Measurements from ENCODE around the gene VOPP1. TPM values are rescaled to one million over a fixed set of nuclear protein-coding genes. Genes with fewer than 3 reads are reported as not detected.

VOPP1 gene
- polyA plus RNA-seq, 3 donors from 2014 or later, result 54.0 to 119 (median 57.9) TPM

GRCh38 chr7:55467047-55467593, 105.2 kb downstream of the VOPP1 start:
- H3K4me3 Mint-ChIP-seq, result no peak overlapping the region
- H3K4me1 Mint-ChIP-seq, result peaks cover 29 to 41% of the 10 kb centered on the region in 2 donors
- H3K27ac Mint-ChIP-seq, result peak overlapping the region in 2 of 6 donors; percentile 12 to 40

GRCh38 chr7:55465691-55466090, 106.6 kb downstream of the VOPP1 start:
- peaks cover 0 to 12% (median 6%) of the 10 kb centered on the region in 6 donors for H3K9me3 Mint-ChIP-seq
- peaks cover 31 to 47% of the 10 kb centered on the region in 2 donors for H3K4me1 Mint-ChIP-seq
- H3K27me3 Mint-ChIP-seq (ENCODE audit: low read depth in 3 of 3), result peaks cover 0 to 2% (median 2%) of the 10 kb centered on the region in 3 donors
- H3K36me3 Mint-ChIP-seq, result peaks cover 33 to 52% (median 35%) of the 10 kb centered on the region in 3 donors
- H3K27ac Mint-ChIP-seq, result peak overlapping the region in 2 of 6 donors; percentile 15 to 45
- H3K4me3 Mint-ChIP-seq, result no peak overlapping the region
- DNase-seq, result no peak

More at GRCh38 chr7:55467047-55467593, 105.2 kb downstream of the VOPP1 start:
- no peak for DNase-seq
- Mint-ChIP-seq H3K27me3 (ENCODE audit: low read depth in 3 of 3) (peaks cover 0 to 2% (median 2%) of the 10 kb centered on the region in 3 donors), H3K9me3 (peaks cover 0 to 3% (median 2%) of the 10 kb centered on the region in 6 donors), H3K36me3 (peaks cover 29 to 51% (median 31%) of the 10 kb centered on the region in 3 donors)

- peaks cover 2 to 19% (median 11%) of the 10 kb centered on the region in 6 donors for H3K9me3 Mint-ChIP-seq
- no peak for DNase-seq
- H3K27ac Mint-ChIP-seq, result peak overlapping the region in 1 of 6 donors; percentile 30
- no peak overlapping the region for H3K4me3 Mint-ChIP-seq
- peaks cover 0 to 2% (median 0%) of the 10 kb centered on the region in 3 donors for H3K27me3 Mint-ChIP-seq (ENCODE audit: low read depth in 3 of 3)
- H3K4me1 Mint-ChIP-seq, result peaks cover 22 to 39% of the 10 kb centered on the region in 2 donors
- H3K36me3 Mint-ChIP-seq, result peaks cover 40 to 51% (median 44%) of the 10 kb centered on the region in 3 donors
Observed at GRCh38 chr7:55464422-55464821, 107.9 kb downstream of the VOPP1 start.

GRCh38 chr7:55463686-55464262, 108.5 kb downstream of the VOPP1 start:
- H3K4me3 Mint-ChIP-seq, result no peak overlapping the region
- H3K27ac Mint-ChIP-seq, result no peak overlapping the region
- DNase-seq, result no peak
- H3K4me1 Mint-ChIP-seq, result peaks cover 18 to 38% of the 10 kb centered on the region in 2 donors
- H3K36me3 Mint-ChIP-seq, result peaks cover 44 to 53% (median 50%) of the 10 kb centered on the region in 3 donors
- H3K27me3 Mint-ChIP-seq (ENCODE audit: low read depth in 3 of 3), result peaks cover 0 to 2% (median 0%) of the 10 kb centered on the region in 3 donors
- H3K9me3 Mint-ChIP-seq, result peaks cover 6 to 25% (median 18%) of the 10 kb centered on the region in 6 donors

GRCh38 chr7:55458351-55458750, 114.0 kb downstream of the VOPP1 start:
- Mint-ChIP-seq H3K36me3 (peaks cover 22 to 24% (median 24%) of the 10 kb centered on the region in 3 donors), H3K4me3 (no peak overlapping the region), H3K27ac (no peak overlapping the region), H3K27me3 (ENCODE audit: low read depth in 3 of 3) (peaks cover 0 to 2% (median 2%) of the 10 kb centered on the region in 3 donors), H3K4me1 (peaks cover 18 to 82% of the 10 kb centered on the region in 2 donors), H3K9me3 (peaks cover 11 to 34% (median 22%) of the 10 kb centered on the region in 6 donors)
- DNase-seq, result no peak

GRCh38 chr7:55457801-55458200, 114.5 kb downstream of the VOPP1 start:
- DNase-seq, result no peak
- no peak overlapping the region for H3K4me3 Mint-ChIP-seq
- H3K4me1 Mint-ChIP-seq, result peaks cover 15 to 81% of the 10 kb centered on the region in 2 donors
- H3K9me3 Mint-ChIP-seq, result peaks cover 11 to 34% (median 22%) of the 10 kb centered on the region in 6 donors
- peaks cover 0 to 2% (median 2%) of the 10 kb centered on the region in 3 donors for H3K27me3 Mint-ChIP-seq (ENCODE audit: low read depth in 3 of 3)
- H3K36me3 Mint-ChIP-seq, result peaks cover 18 to 24% (median 18%) of the 10 kb centered on the region in 3 donors
- H3K27ac Mint-ChIP-seq, result no peak overlapping the region

- peaks cover 3 to 13% (median 7%) of the 10 kb centered on the region in 3 donors for H3K36me3 Mint-ChIP-seq
- peaks cover 11 to 55% of the 10 kb centered on the region in 2 donors for H3K4me1 Mint-ChIP-seq
- peak overlapping the region in 3 of 6 donors; percentile 1 to 49 (median 11) for H3K27ac Mint-ChIP-seq
Observed at GRCh38 chr7:55452971-55453370, 119.3 kb downstream of the VOPP1 start.

GRCh38 chr7:55449992-55450535, 122.2 kb downstream of the VOPP1 start:
- H3K36me3 Mint-ChIP-seq, result peaks cover 3 to 14% (median 7%) of the 10 kb centered on the region in 3 donors
- H3K9me3 Mint-ChIP-seq, result peaks cover 0 to 2% (median 0%) of the 10 kb centered on the region in 6 donors
- peaks cover 4 to 34% of the 10 kb centered on the region in 2 donors for H3K4me1 Mint-ChIP-seq
- no peak overlapping the region for H3K27ac Mint-ChIP-seq
- H3K27me3 Mint-ChIP-seq (ENCODE audit: low read depth in 3 of 3), result peaks cover 0 to 4% (median 2%) of the 10 kb centered on the region in 3 donors
- DNase-seq, result no peak
- no peak overlapping the region for H3K4me3 Mint-ChIP-seq

More at GRCh38 chr7:55452971-55453370, 119.3 kb downstream of the VOPP1 start:
- H3K27me3 Mint-ChIP-seq (ENCODE audit: low read depth in 3 of 3), result peaks cover 2% of the 10 kb centered on the region in 3 donors
- H3K4me3 Mint-ChIP-seq, result no peak overlapping the region
- peaks cover 0 to 10% (median 2%) of the 10 kb centered on the region in 6 donors for H3K9me3 Mint-ChIP-seq
- DNase-seq, result no peak

GRCh38 chr7:55449205-55449991, 122.9 kb downstream of the VOPP1 start:
- Mint-ChIP-seq H3K27me3 (ENCODE audit: low read depth in 3 of 3) (peaks cover 0 to 4% (median 3%) of the 10 kb centered on the region in 3 donors), H3K4me3 (no peak overlapping the region), H3K4me1 (peaks cover 4 to 31% of the 10 kb centered on the region in 2 donors), H3K27ac (no peak overlapping the region), H3K9me3 (peaks cover 0 to 2% (median 0%) of the 10 kb centered on the region in 6 donors), H3K36me3 (peaks cover 3 to 14% (median 7%) of the 10 kb centered on the region in 3 donors)
- DNase-seq, result no peak

- no peak overlapping the region for H3K4me3 Mint-ChIP-seq
- no peak for DNase-seq
- peaks cover 0 to 2% (median 0%) of the 10 kb centered on the region in 6 donors for H3K9me3 Mint-ChIP-seq
- no peak overlapping the region for H3K27ac Mint-ChIP-seq
- H3K4me1 Mint-ChIP-seq, result peaks cover 4 to 23% of the 10 kb centered on the region in 2 donors
- peaks cover 0 to 4% (median 3%) of the 10 kb centered on the region in 3 donors for H3K27me3 Mint-ChIP-seq (ENCODE audit: low read depth in 3 of 3)
- H3K36me3 Mint-ChIP-seq, result peaks cover 3 to 14% (median 7%) of the 10 kb centered on the region in 3 donors
Observed at GRCh38 chr7:55448526-55448925, 123.8 kb downstream of the VOPP1 start.

GRCh38 chr7:55444786-55445185, 127.5 kb downstream of the VOPP1 start:
- Mint-ChIP-seq H3K27ac (no peak overlapping the region), H3K4me3 (no peak overlapping the region), H3K36me3 (peaks cover 0 to 14% (median 6%) of the 10 kb centered on the region in 3 donors), H3K27me3 (ENCODE audit: low read depth in 3 of 3) (peaks cover 0 to 4% (median 3%) of the 10 kb centered on the region in 3 donors), H3K9me3 (peaks cover 0 to 2% (median 0%) of the 10 kb centered on the region in 6 donors), H3K4me1 (peaks cover 4 to 17% of the 10 kb centered on the region in 2 donors)
- DNase-seq, result no peak

- Mint-ChIP-seq H3K4me1 (peaks cover 0 to 9% of the 10 kb centered on the region in 2 donors), H3K27ac (no peak overlapping the region)
- DNase-seq, result no peak
Observed at GRCh38 chr7:55441774-55442522, 130.4 kb downstream of the VOPP1 start.

More at GRCh38 chr7:55441774-55442522, 130.4 kb downstream of the VOPP1 start:
- H3K4me3 Mint-ChIP-seq, result no peak overlapping the region
- H3K27me3 Mint-ChIP-seq (ENCODE audit: low read depth in 3 of 3), result peaks cover 0 to 6% (median 4%) of the 10 kb centered on the region in 3 donors
- H3K9me3 Mint-ChIP-seq, result peaks cover 0 to 2% (median 0%) of the 10 kb centered on the region in 6 donors
- H3K36me3 Mint-ChIP-seq, result peaks cover 0 to 16% (median under 1%) of the 10 kb centered on the region in 3 donors
